ENCODE data around the gene OSBPL10. TPM values are rescaled to one million over a fixed set of nuclear protein-coding genes. Genes with fewer than 3 reads are reported as not detected.

Gene OSBPL10
- total RNA-seq, 4 donors from 2014 or later: 12.5 to 38.3 (median 22.7) TPM

GRCh38 chr3:31917303-31918005, 63.6 kb downstream of the OSBPL10 start:
- Histone ChIP-seq H3K36me3 (no peaks in the 10 kb centered on the region), H3K27ac (no peak overlapping the region), H3K9me3 (peaks cover 4% of the 10 kb centered on the region), H3K4me1 (peaks cover 21% of the 10 kb centered on the region), H3K4me3 (peak overlapping the region; percentile 6), H3K27me3 (no peaks in the 10 kb centered on the region)
- WGBS: 30% methylated on average over 3 of the region's 3 CpGs
- DNase-seq (ENCODE audit: low spot score in 2 of 2): no peak
- TF ChIP-seq POLR2AphosphoS5 (IDR thresholded peaks at IDR 0.05) (no peak), POLR2A (IDR thresholded peaks at IDR 0.05) (no peak), CTCF (IDR thresholded peaks at IDR 0.05) (no peak)

GRCh38 chr3:31911643-31912042, 69.4 kb downstream of the OSBPL10 start:
- DNase-seq (ENCODE audit: low spot score in 2 of 2): no peak
- H3K9me3 ChIP-seq: no peaks in the 10 kb centered on the region
- H3K36me3 ChIP-seq: no peaks in the 10 kb centered on the region
- TF ChIP-seq EP300 (IDR thresholded peaks at IDR 0.05): no peak
- TF ChIP-seq CTCF (IDR thresholded peaks at IDR 0.05): no peak
- TF ChIP-seq POLR2A (IDR thresholded peaks at IDR 0.05): no peak
- TF ChIP-seq POLR2AphosphoS5 (IDR thresholded peaks at IDR 0.05): no peak
- 58% methylated on average over 3 of the region's 3 CpGs for WGBS
- H3K27ac ChIP-seq: no peak overlapping the region
- H3K27me3 ChIP-seq: no peaks in the 10 kb centered on the region
- peaks cover 12% of the 10 kb centered on the region for H3K4me1 ChIP-seq
- H3K4me3 ChIP-seq: no peak overlapping the region

- H3K4me1 ChIP-seq: peaks cover 8% of the 10 kb centered on the region
- no peaks in the 10 kb centered on the region for H3K27me3 ChIP-seq
- 90% methylated on average over 3 of the region's 3 CpGs for whole genome bisulfite sequencing
- TF ChIP-seq POLR2A (IDR thresholded peaks at IDR 0.05) (no peak), POLR2AphosphoS5 (IDR thresholded peaks at IDR 0.05) (no peak), EP300 (IDR thresholded peaks at IDR 0.05) (no peak), CTCF (IDR thresholded peaks at IDR 0.05) (no peak)
- no peaks in the 10 kb centered on the region for H3K36me3 ChIP-seq
- no peak for DNase-seq (ENCODE audit: low spot score in 2 of 2)
- H3K4me3 ChIP-seq: no peak overlapping the region
- no peaks in the 10 kb centered on the region for H3K9me3 ChIP-seq
- H3K27ac ChIP-seq: no peak overlapping the region
These were observed 69.9 kb downstream of the OSBPL10 start for GRCh38 chr3:31911124-31911523.

GRCh38 chr3:31909455-31909854, 71.6 kb downstream of the OSBPL10 start:
- Histone ChIP-seq H3K27ac (no peak overlapping the region), H3K36me3 (no peaks in the 10 kb centered on the region), H3K9me3 (no peaks in the 10 kb centered on the region), H3K27me3 (no peaks in the 10 kb centered on the region), H3K4me1 (peaks cover 12% of the 10 kb centered on the region), H3K4me3 (no peak overlapping the region)
- TF ChIP-seq CTCF (IDR thresholded peaks at IDR 0.05) (no peak), POLR2AphosphoS5 (IDR thresholded peaks at IDR 0.05) (no peak), EP300 (IDR thresholded peaks at IDR 0.05) (no peak), POLR2A (IDR thresholded peaks at IDR 0.05) (no peak)
- DNase-seq (ENCODE audit: low spot score in 2 of 2): no peak
- WGBS: 87% methylated on average over 7 of the region's 7 CpGs

GRCh38 chr3:31908391-31909097, 72.5 kb downstream of the OSBPL10 start:
- Histone ChIP-seq H3K27ac (no peak overlapping the region), H3K4me3 (no peak overlapping the region), H3K9me3 (no peaks in the 10 kb centered on the region), H3K4me1 (peaks cover 21% of the 10 kb centered on the region), H3K27me3 (no peaks in the 10 kb centered on the region), H3K36me3 (no peaks in the 10 kb centered on the region)
- 70% methylated on average over 5 of the region's 5 CpGs for WGBS
- DNase-seq (ENCODE audit: low spot score in 2 of 2): no peak
- no peak for TF ChIP-seq POLR2A (IDR thresholded peaks at IDR 0.05)
- TF ChIP-seq POLR2AphosphoS5 (IDR thresholded peaks at IDR 0.05): no peak
